HepG2 (cell line): ENCODE data around the gene UPK1B. TPM values are rescaled to one million over a fixed set of nuclear protein-coding genes. Genes with fewer than 3 reads are reported as not detected.

Experiments
- ARID4A ChIP-seq: sonication (generic); formaldehyde crosslinking; IDR thresholded peaks from 2 replicates; pipeline ENCODE4 v1.5.0; 2020; ENCODE audit warnings: mild to moderate bottlenecking, missing genetic modification reagents, borderline replicate concordance
- ATF7-NPFF ChIP-seq: sonication (generic); formaldehyde crosslinking; IDR thresholded peaks from 2 replicates; pipeline ENCODE4 v1.8.1; 2023; ENCODE audit warnings: mild to moderate bottlenecking, low read depth, missing genetic modification reagents, moderate library complexity
- CREB1 ChIP-seq, 2 experiments: fragments of 450-650 bp in 1 of 2; IDR thresholded peaks; 2 replicates each; pipeline ENCODE4 v1.6.1; 2016 to 2017; ENCODE audit warnings: control low read depth in 1 of 2, mild to moderate bottlenecking in 1 of 2, missing compliant biosample characterization in 1 of 2, missing genetic modification characterization in 1 of 2
- DPF2 ChIP-seq: sonication (generic); formaldehyde crosslinking; IDR thresholded peaks from 2 replicates; pipeline ENCODE4 v1.4.0; 2020; ENCODE audit warnings: mild to moderate bottlenecking, low read depth, missing genetic modification reagents, borderline replicate concordance
- NPAS2 ChIP-seq: sonication (generic); formaldehyde crosslinking; IDR thresholded peaks from 2 replicates; pipeline ENCODE4 v1.8.0; 2022; ENCODE audit warnings: mild to moderate bottlenecking, missing genetic modification reagents, borderline replicate concordance
- RFXAP ChIP-seq: sonication (generic); formaldehyde crosslinking; IDR thresholded peaks from 2 replicates; pipeline ENCODE4 v1.4.0; 2020; ENCODE audit warnings: missing genetic modification reagents, borderline replicate concordance
- ZNF232 ChIP-seq: sonication (generic); formaldehyde crosslinking; IDR thresholded peaks from 2 replicates; pipeline ENCODE4 v1.4.0; 2020; ENCODE audit warnings: missing genetic modification reagents, borderline replicate concordance
- ZNF235 ChIP-seq: sonication (generic); formaldehyde crosslinking; IDR thresholded peaks from 2 replicates; pipeline ENCODE4 v1.8.1; 2023; ENCODE audit warnings: mild to moderate bottlenecking, missing genetic modification reagents, borderline replicate concordance
- ZNF44 ChIP-seq: sonication (generic); formaldehyde crosslinking; IDR thresholded peaks from 2 replicates; pipeline ENCODE4 v1.5.1; 2020; ENCODE audit warnings: mild to moderate bottlenecking, missing genetic modification reagents
- ZNF451 ChIP-seq: sonication (generic); formaldehyde crosslinking; IDR thresholded peaks from 2 replicates; pipeline ENCODE4 v1.5.0; 2020; ENCODE audit warnings: mild to moderate bottlenecking, missing genetic modification reagents
- ZNF660 ChIP-seq: sonication (generic); formaldehyde crosslinking; IDR thresholded peaks from 2 replicates; pipeline ENCODE4 v1.5.1; 2020; ENCODE audit warnings: mild to moderate bottlenecking, low read depth, missing genetic modification reagents, borderline replicate concordance
- ZNF720 ChIP-seq: sonication (generic); formaldehyde crosslinking; IDR thresholded peaks from 2 replicates; pipeline ENCODE4 v1.4.0; 2020; ENCODE audit warnings: missing genetic modification reagents
- ZNF782 ChIP-seq: sonication (generic); formaldehyde crosslinking; IDR thresholded peaks from 2 replicates; pipeline ENCODE4 v1.4.0; 2020; ENCODE audit warnings: missing genetic modification reagents, mild to moderate bottlenecking, borderline replicate concordance
- polyA plus RNA-seq, 8 experiments: library from polyadenylated mRNA; depleted of rRNA in 3 of 8; stranded (reverse) in 7 of 8; unstranded in 1 of 8; fragments of >200 nt; fragmentation: Illumina TruSeq in 4 of 8; extraction: Trizol in 4 of 8; gene quantifications; 2 replicates each; pipeline versions ENCODE4 v1.2.1 to v1.2.3, GENCODE V29; 2011 to 2016; ENCODE audit warnings: low read depth in 4 of 8, missing spikeins in 1 of 8, mixed read lengths in 1 of 8; ENCODE audit not compliant: insufficient read depth in 1 of 8
- total RNA-seq, 5 experiments: library from RNA; depleted of rRNA; stranded (reverse); fragments of >200 nt; fragmentation: Illumina TruSeq; extraction: Trizol; gene quantifications; 2 replicates each; pipeline ENCODE4 v1.2.3, GENCODE V29; 2016; ENCODE audit warnings: low read depth in 1 of 5
- TF ChIP-seq, protein P1 (sequence below): sonication (generic); formaldehyde crosslinking; IDR thresholded peaks from 2 replicates; pipeline ENCODE4 v1.5.1; 2020; ENCODE audit warnings: mild to moderate bottlenecking, moderate library complexity, missing genetic modification reagents
- TF ChIP-seq, protein P2 (sequence below): sonication (generic); formaldehyde crosslinking; IDR thresholded peaks from 2 replicates; pipeline ENCODE4 v1.4.0; 2020; ENCODE audit warnings: missing genetic modification reagents
- TF ChIP-seq, protein P3 (sequence below): sonication (generic); formaldehyde crosslinking; IDR thresholded peaks from 2 replicates; pipeline ENCODE4 v1.8.1; 2022; ENCODE audit warnings: mild to moderate bottlenecking, missing genetic modification reagents
- TF ChIP-seq, protein P4 (sequence below): sonication (generic); formaldehyde crosslinking; IDR thresholded peaks from 2 replicates; pipeline ENCODE4 v1.4.0; 2020; ENCODE audit warnings: missing genetic modification reagents, low read depth, mild to moderate bottlenecking, borderline replicate concordance

UPK1B gene
- total and polyA plus RNA-seq, 2 of the 13 experiments (the other 11 are each of a cell fraction or from before 2014, with no cell fraction given): not detected

- TF ChIP-seq, protein P1, sequence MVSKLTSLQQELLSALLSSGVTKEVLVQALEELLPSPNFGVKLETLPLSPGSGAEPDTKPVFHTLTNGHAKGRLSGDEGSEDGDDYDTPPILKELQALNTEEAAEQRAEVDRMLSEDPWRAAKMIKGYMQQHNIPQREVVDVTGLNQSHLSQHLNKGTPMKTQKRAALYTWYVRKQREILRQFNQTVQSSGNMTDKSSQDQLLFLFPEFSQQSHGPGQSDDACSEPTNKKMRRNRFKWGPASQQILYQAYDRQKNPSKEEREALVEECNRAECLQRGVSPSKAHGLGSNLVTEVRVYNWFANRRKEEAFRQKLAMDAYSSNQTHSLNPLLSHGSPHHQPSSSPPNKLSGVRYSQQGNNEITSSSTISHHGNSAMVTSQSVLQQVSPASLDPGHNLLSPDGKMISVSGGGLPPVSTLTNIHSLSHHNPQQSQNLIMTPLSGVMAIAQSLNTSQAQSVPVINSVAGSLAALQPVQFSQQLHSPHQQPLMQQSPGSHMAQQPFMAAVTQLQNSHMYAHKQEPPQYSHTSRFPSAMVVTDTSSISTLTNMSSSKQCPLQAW (CRISPR knock-in tag): no peak
- peak; percentile 67 for TF ChIP-seq ZNF451
- TF ChIP-seq NPAS2 (CRISPR knock-in tag): no peak
- TF ChIP-seq ZNF720 (CRISPR knock-in tag): no peak
- TF ChIP-seq ZNF660 (CRISPR knock-in tag): no peak
- 0 out of 2 replicates have a peak, but pooled peaks have one; percentile 42 for TF ChIP-seq ZNF44 (CRISPR knock-in tag)
- TF ChIP-seq ZNF782 (CRISPR knock-in tag): no peak; the same call in 1 of the 2 replicates
- TF ChIP-seq ARID4A: peak; percentile 83; the same call in 1 of the 2 replicates
- TF ChIP-seq, protein P2, sequence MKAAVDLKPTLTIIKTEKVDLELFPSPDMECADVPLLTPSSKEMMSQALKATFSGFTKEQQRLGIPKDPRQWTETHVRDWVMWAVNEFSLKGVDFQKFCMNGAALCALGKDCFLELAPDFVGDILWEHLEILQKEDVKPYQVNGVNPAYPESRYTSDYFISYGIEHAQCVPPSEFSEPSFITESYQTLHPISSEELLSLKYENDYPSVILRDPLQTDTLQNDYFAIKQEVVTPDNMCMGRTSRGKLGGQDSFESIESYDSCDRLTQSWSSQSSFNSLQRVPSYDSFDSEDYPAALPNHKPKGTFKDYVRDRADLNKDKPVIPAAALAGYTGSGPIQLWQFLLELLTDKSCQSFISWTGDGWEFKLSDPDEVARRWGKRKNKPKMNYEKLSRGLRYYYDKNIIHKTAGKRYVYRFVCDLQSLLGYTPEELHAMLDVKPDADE: 0 out of 2 replicates have a peak, but pooled peaks have one; percentile 47
- TF ChIP-seq, protein P3, sequence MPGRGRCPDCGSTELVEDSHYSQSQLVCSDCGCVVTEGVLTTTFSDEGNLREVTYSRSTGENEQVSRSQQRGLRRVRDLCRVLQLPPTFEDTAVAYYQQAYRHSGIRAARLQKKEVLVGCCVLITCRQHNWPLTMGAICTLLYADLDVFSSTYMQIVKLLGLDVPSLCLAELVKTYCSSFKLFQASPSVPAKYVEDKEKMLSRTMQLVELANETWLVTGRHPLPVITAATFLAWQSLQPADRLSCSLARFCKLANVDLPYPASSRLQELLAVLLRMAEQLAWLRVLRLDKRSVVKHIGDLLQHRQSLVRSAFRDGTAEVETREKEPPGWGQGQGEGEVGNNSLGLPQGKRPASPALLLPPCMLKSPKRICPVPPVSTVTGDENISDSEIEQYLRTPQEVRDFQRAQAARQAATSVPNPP: peak; percentile 73; the same call in 1 of the 2 replicates
- TF ChIP-seq ATF7-NPFF (CRISPR knock-in tag): peak; percentile 71
- peak; percentile 17; the same call in 1 of the 2 replicates for TF ChIP-seq CREB1 (IDR thresholded peaks at IDR 0.05)
- TF ChIP-seq CREB1 (CRISPR knock-in tag; IDR thresholded peaks at IDR 0.05): no peak; the same call in 1 of the 2 replicates
- TF ChIP-seq RFXAP: no peak
- no peak for TF ChIP-seq ZNF232 (CRISPR knock-in tag)
- no peak; the same call in 1 of the 2 replicates for TF ChIP-seq ZNF235 (CRISPR knock-in tag)
- TF ChIP-seq, protein P4, sequence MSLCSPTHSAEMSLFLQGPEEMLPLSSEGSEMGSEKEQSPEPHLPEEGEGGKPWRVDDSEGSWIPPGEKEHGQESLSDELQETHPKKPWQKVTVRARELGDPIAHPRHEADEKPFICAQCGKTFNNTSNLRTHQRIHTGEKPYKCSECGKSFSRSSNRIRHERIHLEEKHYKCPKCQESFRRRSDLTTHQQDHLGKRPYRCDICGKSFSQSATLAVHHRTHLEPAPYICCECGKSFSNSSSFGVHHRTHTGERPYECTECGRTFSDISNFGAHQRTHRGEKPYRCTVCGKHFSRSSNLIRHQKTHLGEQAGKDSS (CRISPR knock-in tag): no peak
- TF ChIP-seq DPF2 (CRISPR knock-in tag): no peak
Measured at GRCh38 chr3:119240591-119241434, 67.4 kb downstream of the UPK1B start, which contains the start of gene B4GALT4 (continued).
